Measurements from ENCODE around the gene SCUBE2.
"Not testable (repeated sequence)": the region's sequence is repeated elsewhere in the genome, so short reads cannot be mapped to it uniquely, and the experiment has no call there.

The SCUBE2 gene

DNA sequence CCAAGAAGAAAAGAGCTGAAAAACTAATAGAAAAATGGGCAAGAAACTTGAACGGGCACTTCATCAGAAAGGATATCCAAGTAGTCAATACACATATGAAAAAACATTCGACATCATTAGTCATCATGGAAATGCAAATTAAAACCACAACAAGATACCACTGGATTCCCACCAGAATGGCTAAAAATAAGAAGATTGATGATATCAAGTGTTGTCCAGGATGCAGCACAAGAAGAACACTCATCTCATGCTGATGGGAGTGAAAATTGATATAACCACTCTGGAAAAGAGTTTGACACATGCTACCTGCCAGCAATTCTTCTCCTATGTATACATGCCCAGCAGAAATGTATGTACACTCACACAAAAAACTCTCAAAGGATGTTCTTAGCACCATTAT is 26.9 kb upstream of the SCUBE2 start:
- Histone ChIP-seq H3K36me3 (ENCODE audit: insufficient read depth, low read length) (no peaks in the 10 kb centered on the region), H3K4me3 (no peak overlapping the region), H3K9ac (ENCODE audit: insufficient read length) (no peak overlapping the region), H3K27ac (no peak overlapping the region), H3K9me3 (ENCODE audit: low read depth, low read length) (no peaks in the 10 kb centered on the region)
- no peak for DNase-seq (ENCODE audit: low read depth, low spot score)
- no peak for TF ChIP-seq EZH2 (IDR thresholded peaks at IDR 0.05)

- no peaks in the 10 kb centered on the region for H3K36me3 ChIP-seq (ENCODE audit: insufficient read depth, low read length)
- no peak for DNase-seq (ENCODE audit: low read depth, low spot score)
- no peak overlapping the region for H3K27ac ChIP-seq
- H3K9ac ChIP-seq (ENCODE audit: insufficient read length) = no peak overlapping the region
- no peak for TF ChIP-seq POLR2AphosphoS5 (IDR thresholded peaks at IDR 0.05; ENCODE audit: borderline replicate concordance, low read depth, low read length)
- H3K9me3 ChIP-seq (ENCODE audit: low read depth, low read length) = no peaks in the 10 kb centered on the region
- no peak overlapping the region for H3K4me3 ChIP-seq
Observed at GRCh38 chr11:9112075-9112474, 20.7 kb upstream of the SCUBE2 start.

DNA sequence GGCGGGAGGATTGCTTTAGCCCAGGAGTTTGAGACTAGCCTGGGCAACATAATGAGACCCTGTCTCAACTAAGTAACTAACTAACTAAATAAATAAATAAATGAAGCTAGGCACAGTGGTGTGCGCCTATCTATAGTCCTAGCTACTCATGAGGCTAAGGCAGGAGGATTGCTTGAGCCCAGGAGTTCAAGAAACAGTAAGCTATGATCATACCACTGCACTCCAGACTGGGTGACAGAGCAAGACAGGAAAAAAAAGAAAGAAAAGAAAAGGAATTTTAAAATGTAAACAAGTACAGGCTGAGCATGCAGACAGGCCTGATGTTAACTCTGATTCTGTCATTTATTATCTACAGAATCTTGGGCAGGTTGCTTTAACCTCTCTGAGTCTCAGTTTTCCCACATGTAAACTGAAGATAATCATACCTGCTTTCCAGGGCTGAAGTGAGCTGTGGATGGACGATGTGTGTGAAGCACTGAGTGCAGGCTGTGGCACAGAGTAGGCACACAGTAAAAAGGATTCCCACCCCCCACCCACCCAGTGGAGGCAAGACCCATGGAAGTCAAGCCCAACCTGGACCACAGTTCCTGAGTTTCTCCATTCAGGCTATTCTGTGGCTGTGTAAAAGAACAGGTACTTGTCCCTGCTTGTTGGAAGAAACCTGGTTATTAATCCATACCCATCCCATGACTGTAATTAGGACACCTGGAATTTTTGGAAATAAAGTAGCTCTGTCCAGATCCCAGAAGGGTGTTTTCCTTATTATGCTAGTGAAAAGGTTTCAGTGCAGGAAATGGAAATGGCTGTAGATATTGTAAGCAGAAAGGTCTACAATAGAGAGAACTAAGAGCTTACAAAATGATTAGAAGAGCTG is 18.7 kb upstream of the SCUBE2 start:
- Histone ChIP-seq H3K27ac (no peak overlapping the region), H3K4me3 (no peak overlapping the region), H3K9ac (ENCODE audit: insufficient read length) (no peak overlapping the region), H3K9me3 (ENCODE audit: low read depth, low read length) (no peaks in the 10 kb centered on the region), H3K36me3 (ENCODE audit: insufficient read depth, low read length) (no peaks in the 10 kb centered on the region)
- no peak for DNase-seq (ENCODE audit: low read depth, low spot score)
- TF ChIP-seq POLR2AphosphoS5 (IDR thresholded peaks at IDR 0.05; ENCODE audit: borderline replicate concordance, low read depth, low read length) (no peak), EZH2 (IDR thresholded peaks at IDR 0.05) (no peak), FOXP2 (optimal IDR thresholded peaks at IDR 0.05; ENCODE audit: control extremely low read depth, extremely low read length, insufficient read depth) (no peak)

GRCh38 chr11:9104580-9104979 is 13.2 kb upstream of the SCUBE2 start:
- TF ChIP-seq POLR2AphosphoS5 (IDR thresholded peaks at IDR 0.05; ENCODE audit: borderline replicate concordance, low read depth, low read length) (no peak), FOXP2 (optimal IDR thresholded peaks at IDR 0.05; ENCODE audit: control extremely low read depth, extremely low read length, insufficient read depth) (no peak), EZH2 (IDR thresholded peaks at IDR 0.05) (no peak)
- DNase-seq (ENCODE audit: low read depth, low spot score) = no peak
- Histone ChIP-seq H3K9me3 (ENCODE audit: low read depth, low read length) (no peaks in the 10 kb centered on the region), H3K36me3 (ENCODE audit: insufficient read depth, low read length) (no peaks in the 10 kb centered on the region), H3K27ac (no peak overlapping the region), H3K9ac (ENCODE audit: insufficient read length) (no peak overlapping the region), H3K4me3 (no peak overlapping the region)

DNA sequence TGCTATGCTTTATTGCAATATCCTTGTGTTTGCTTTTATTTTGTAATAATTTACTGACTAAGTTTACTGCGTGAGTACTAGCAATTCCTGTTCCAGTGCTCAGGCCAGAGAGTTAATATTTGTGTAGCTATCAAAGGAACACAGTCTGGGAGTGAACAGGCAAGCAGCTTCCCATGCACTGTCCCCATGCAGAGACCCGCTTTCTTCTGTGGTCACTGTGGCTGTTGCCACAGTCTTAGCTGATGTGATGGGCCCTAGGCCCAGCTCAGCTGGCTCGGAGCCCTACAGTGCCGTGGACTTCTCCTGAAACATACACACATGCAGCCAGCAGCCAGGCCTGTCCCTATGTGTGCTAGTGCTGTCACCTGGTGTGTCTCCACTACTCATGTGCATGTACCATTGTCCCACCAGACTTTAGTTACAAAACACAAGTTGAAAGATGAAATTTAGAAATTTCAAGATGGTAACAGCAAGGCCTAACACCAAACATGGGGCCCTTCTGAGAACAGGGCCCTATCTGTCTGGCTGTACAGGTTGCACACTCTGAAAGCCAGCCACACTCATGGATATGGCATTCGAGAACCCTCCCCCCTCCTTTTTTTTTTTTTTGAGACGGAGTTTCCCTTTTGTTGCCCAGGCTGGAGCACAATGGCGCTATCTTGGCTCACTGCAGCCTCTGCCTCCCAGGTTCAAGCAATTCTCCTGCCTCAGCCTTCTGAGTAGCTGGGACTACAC is 12.3 kb upstream of the SCUBE2 start:
- DNase-seq (ENCODE audit: low read depth, low spot score) = no peak
- Histone ChIP-seq H3K9ac (ENCODE audit: insufficient read length) (no peak overlapping the region), H3K4me3 (no peak overlapping the region), H3K27ac (no peak overlapping the region), H3K36me3 (ENCODE audit: insufficient read depth, low read length) (no peaks in the 10 kb centered on the region), H3K9me3 (ENCODE audit: low read depth, low read length) (no peaks in the 10 kb centered on the region)
- TF ChIP-seq EZH2 (IDR thresholded peaks at IDR 0.05) = no peak
- no peak for TF ChIP-seq POLR2AphosphoS5 (IDR thresholded peaks at IDR 0.05; ENCODE audit: borderline replicate concordance, low read depth, low read length)
- no peak for TF ChIP-seq FOXP2 (optimal IDR thresholded peaks at IDR 0.05; ENCODE audit: control extremely low read depth, extremely low read length, insufficient read depth)

DNA sequence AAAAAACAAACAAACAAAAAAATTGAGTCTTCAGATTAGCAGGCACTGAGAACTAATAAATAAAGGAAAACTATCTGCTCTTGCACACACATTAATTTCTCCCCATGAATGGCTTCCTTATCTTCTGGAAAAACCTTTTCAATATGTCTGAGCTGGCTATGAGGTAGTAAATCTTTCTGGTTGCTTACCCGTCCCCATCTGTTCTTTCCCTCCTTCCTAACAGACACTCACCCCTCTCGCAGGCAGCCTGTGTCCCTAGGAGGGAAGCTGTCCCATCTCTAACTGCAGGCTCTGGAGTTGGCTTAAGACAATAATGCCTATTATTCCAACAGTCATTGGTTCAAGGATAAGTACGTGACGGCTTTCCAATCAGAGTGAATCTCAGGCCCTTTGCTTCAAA is 8.2 kb upstream of the SCUBE2 start:
- Histone ChIP-seq H3K9me3 (ENCODE audit: low read depth, low read length) (no peaks in the 10 kb centered on the region), H3K9ac (ENCODE audit: insufficient read length) (no peak overlapping the region), H3K4me3 (no peak overlapping the region)

DNA sequence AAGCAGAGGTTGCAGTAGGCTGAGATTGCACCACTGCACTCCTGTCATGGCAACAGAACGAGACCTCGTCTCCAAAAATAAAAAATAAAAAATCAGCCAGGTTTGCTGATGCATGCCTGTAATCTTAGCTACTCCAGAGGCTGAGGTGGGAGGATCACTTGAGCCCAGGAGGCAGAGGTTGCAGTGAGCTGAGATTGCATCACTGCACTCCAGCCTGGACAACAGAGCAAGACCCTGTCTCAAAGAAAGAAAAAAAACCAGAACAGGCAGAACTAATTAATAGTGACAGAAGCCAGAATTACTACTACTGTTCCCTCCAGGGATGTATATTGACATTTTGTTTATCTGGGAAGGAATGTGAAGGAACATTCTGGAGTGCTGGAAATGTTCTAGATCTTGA is 7.1 kb upstream of the SCUBE2 start:
- H3K27ac ChIP-seq; H3K9me3 ChIP-seq (ENCODE audit: low read depth, low read length); H3K9ac ChIP-seq (ENCODE audit: insufficient read length); H3K4me3 ChIP-seq; H3K36me3 ChIP-seq (ENCODE audit: insufficient read depth, low read length); DNase-seq (ENCODE audit: low read depth, low spot score): not testable (repeated sequence)

More for the DNA sequence above, 8.2 kb upstream of the SCUBE2 start:
- Histone ChIP-seq H3K27ac (no peak overlapping the region), H3K36me3 (ENCODE audit: insufficient read depth, low read length) (no peaks in the 10 kb centered on the region)
- DNase-seq (ENCODE audit: low read depth, low spot score) = no peak
- TF ChIP-seq FOXP2 (optimal IDR thresholded peaks at IDR 0.05; ENCODE audit: control extremely low read depth, extremely low read length, insufficient read depth) (no peak), POLR2AphosphoS5 (IDR thresholded peaks at IDR 0.05; ENCODE audit: borderline replicate concordance, low read depth, low read length) (no peak), EZH2 (IDR thresholded peaks at IDR 0.05) (no peak)

DNA sequence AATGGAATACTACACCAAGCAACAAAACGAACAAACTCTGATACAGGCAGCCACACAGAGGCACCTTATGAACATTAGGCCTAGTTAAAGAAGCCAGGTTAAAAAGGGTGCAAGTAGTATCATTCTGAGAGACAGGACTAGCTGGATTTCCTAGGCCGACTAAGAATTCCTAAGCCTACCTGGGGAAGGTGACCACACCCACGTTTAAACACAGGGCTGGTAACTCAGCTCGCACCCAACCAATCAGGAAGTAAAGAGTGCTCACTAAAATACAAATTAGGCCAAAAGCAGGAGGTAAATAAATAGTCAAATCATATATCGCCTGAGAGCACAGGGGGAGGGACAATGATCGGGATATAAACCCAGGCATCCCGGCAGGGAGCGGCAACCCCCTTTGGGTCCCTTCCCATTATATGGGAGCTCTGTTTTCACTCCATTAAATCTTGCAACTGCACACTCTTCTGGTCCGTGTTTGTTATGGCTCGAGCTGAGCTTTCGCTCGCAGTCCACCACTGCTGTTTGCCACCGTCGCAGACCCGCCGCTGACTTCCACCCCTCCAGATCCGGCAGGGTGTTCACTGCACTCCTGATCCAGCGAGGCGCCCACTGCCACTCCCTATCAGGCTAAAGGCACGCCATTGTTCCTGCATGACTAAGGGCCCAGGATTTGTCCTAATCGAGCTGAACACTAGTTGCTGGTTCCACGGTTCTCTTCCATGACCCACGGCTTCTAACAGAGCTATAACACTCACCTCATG is 6.0 kb upstream of the SCUBE2 start:
- not testable (repeated sequence) for H3K36me3 ChIP-seq (ENCODE audit: insufficient read depth, low read length); DNase-seq (ENCODE audit: low read depth, low spot score); H3K9ac ChIP-seq (ENCODE audit: insufficient read length); H3K27ac ChIP-seq; H3K4me3 ChIP-seq; H3K9me3 ChIP-seq (ENCODE audit: low read depth, low read length)

All from SK-N-MC (cell line).